Left lung (tissue), 10 donors: Measurements from ENCODE around the gene NOL4L. TPM values are rescaled to one million over a fixed set of nuclear protein-coding genes. Genes with fewer than 3 reads are reported as not detected.

ENCODE experiments used
- ATAC-seq: fragments of 200-7000 bp; cut with Tn5 transposase; one replicate; pipeline ENCODE4 v1.9.1; 2020; ENCODE audit warnings: moderate library complexity
- DNase-seq, 4 donors: peaks; one replicate each; pipeline ENCODE4 v3.0.0-alpha.2; 2013 to 2020
- H3K27ac ChIP-seq, 2 donors: fragments of 200-600 bp; sonication (generic) in 1 of 2; one replicate each; pipeline versions ENCODE4 v1.5.0 to v1.8.0; 2020 to 2021
- H3K27me3 ChIP-seq, 2 donors: fragments of 200-600 bp; sonication (generic) in 1 of 2; one replicate each; pipeline versions ENCODE4 v1.5.0 to v1.8.0; 2020 to 2021
- H3K36me3 ChIP-seq, 2 donors: fragments of 200-600 bp; sonication (generic) in 1 of 2; one replicate each; pipeline versions ENCODE4 v1.5.0 to v1.8.0; 2020 to 2021
- H3K4me1 ChIP-seq, 2 donors: fragments of 200-600 bp; one replicate each; pipeline ENCODE4 v1.8.0; 2021
- H3K4me3 ChIP-seq, 2 donors: fragments of 200-600 bp; sonication (generic) in 1 of 2; one replicate each; pipeline versions ENCODE4 v1.5.0 to v1.8.0; 2020 to 2021; ENCODE audit warnings: mild to moderate bottlenecking in 1 of 2
- H3K9me3 ChIP-seq, 2 donors: fragments of 200-600 bp; sonication (generic) in 1 of 2; one replicate each; pipeline versions ENCODE4 v1.5.0 to v1.8.0; 2020 to 2021
- intact Hi-C, 2 donors: fragments of 100-400 bp; cut with DNase I; formaldehyde crosslinking; loops; one replicate each; pipeline versions ENCODE4 v1.11.2 to v1.14.2; 2022
- polyA plus RNA-seq, 6 donors: library from polyadenylated mRNA; unstranded; fragments of 120-200 nt; gene quantifications; one replicate each; pipeline ENCODE4 v1.2.1, GENCODE V29; 2013; ENCODE audit not compliant: insufficient read length in 6 of 6
- total RNA-seq, 2 donors: library from RNA; stranded (reverse); fragmentation: NEBNext Ultra II Directional; extraction: Animal tissue kit (Norgen Biotek cat#: 25700); gene quantifications; one replicate each; pipeline ENCODE4 v1.2.1, GENCODE V29; 2021
- TF ChIP-seq, protein P1 (sequence below), 2 donors: fragments of 200-600 bp; sonication (generic) in 1 of 2; IDR thresholded peaks; one replicate each; pipeline versions ENCODE4 v1.5.0 to v1.8.0; 2021; ENCODE audit warnings: antibody characterized with exemption in 2 of 2
- donor health status: DM: no; HTN: yes; CAD: no.
- donor health status: DM: no; HTN: no; CAD: no.

Gene NOL4L
- total and polyA plus RNA-seq, 8 donors = 16.7 to 49.0 (median 40.7) TPM

DNA sequence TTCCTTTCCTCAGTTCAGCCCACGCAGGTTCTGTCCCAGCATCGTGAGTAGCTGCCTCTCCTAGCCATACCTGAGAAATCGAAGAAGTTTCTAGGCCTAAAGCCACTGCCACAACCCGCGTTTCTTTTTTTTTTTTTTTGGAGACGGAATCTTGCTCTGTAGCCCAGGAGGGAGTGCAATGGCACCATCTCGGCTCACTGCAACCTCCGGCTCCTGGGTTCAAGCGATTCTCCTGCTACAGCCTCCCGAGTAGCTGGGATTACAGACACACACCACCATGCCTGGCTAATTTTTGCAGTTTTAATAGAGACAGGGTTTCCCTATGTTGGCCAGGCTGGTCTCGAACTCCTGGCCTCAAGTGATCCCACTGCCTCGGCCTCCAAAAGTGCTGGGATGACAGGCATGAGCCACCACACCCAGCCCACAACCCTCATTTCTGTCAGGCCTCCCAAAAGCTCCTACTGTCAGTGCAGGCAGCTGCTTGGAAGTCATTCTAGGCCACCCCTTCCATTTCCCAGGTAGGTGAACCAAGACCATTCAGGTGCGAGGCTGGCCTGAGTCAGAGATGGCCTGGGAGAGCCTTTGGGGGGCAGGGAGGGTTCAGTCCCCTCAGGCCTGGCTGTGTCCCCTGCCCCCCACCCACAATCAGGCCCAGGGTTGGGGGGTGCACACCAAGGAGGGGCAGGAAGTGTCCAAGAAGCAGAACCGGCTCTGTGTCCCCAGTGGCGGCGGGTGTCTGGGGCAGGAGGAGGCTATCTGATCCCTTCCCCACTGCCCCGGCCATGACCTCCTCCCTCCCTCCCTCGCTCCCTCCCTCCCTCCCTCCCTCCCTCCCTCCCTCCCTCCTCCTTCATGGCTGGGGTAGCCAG, 47.2 kb downstream of the NOL4L start:
- H3K27me3 ChIP-seq = peaks cover 0 to 19% of the 10 kb centered on the region in 2 donors
- no peak for ATAC-seq
- peaks cover 15 to 50% of the 10 kb centered on the region in 2 donors for H3K4me1 ChIP-seq
- H3K9me3 ChIP-seq = no peaks in the 10 kb centered on the region
- no peak overlapping the region for H3K4me3 ChIP-seq
- DNase-seq = peak in 2 of 4 donors; percentile 30 to 69
- no peaks in the 10 kb centered on the region for H3K36me3 ChIP-seq
- TF ChIP-seq, protein P1, sequence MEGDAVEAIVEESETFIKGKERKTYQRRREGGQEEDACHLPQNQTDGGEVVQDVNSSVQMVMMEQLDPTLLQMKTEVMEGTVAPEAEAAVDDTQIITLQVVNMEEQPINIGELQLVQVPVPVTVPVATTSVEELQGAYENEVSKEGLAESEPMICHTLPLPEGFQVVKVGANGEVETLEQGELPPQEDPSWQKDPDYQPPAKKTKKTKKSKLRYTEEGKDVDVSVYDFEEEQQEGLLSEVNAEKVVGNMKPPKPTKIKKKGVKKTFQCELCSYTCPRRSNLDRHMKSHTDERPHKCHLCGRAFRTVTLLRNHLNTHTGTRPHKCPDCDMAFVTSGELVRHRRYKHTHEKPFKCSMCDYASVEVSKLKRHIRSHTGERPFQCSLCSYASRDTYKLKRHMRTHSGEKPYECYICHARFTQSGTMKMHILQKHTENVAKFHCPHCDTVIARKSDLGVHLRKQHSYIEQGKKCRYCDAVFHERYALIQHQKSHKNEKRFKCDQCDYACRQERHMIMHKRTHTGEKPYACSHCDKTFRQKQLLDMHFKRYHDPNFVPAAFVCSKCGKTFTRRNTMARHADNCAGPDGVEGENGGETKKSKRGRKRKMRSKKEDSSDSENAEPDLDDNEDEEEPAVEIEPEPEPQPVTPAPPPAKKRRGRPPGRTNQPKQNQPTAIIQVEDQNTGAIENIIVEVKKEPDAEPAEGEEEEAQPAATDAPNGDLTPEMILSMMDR (IDR thresholded peaks at IDR 0.05) = no peak
- H3K27ac ChIP-seq = peak overlapping the region; percentile 33 to 41
- intact Hi-C loops = no loop called here

- DNase-seq (peak in 3 of 4 donors; percentile 52 to 84 (median 62)), ATAC-seq (peak; percentile 74)
- no peaks in the 10 kb centered on the region for H3K9me3 ChIP-seq
- intact Hi-C loops = no loop called here
- no peak overlapping the region for H3K27ac ChIP-seq
- H3K4me1 ChIP-seq = peaks cover 15 to 50% of the 10 kb centered on the region in 2 donors
- no peaks in the 10 kb centered on the region for H3K36me3 ChIP-seq
- H3K27me3 ChIP-seq = peaks cover 0 to 19% of the 10 kb centered on the region in 2 donors
- TF ChIP-seq, protein P1 (IDR thresholded peaks at IDR 0.05) = no peak
- H3K4me3 ChIP-seq = peak overlapping the region; percentile 33 to 47
Measured at GRCh38 chr20:32536851-32537656, 48.1 kb downstream of the NOL4L start.

DNA sequence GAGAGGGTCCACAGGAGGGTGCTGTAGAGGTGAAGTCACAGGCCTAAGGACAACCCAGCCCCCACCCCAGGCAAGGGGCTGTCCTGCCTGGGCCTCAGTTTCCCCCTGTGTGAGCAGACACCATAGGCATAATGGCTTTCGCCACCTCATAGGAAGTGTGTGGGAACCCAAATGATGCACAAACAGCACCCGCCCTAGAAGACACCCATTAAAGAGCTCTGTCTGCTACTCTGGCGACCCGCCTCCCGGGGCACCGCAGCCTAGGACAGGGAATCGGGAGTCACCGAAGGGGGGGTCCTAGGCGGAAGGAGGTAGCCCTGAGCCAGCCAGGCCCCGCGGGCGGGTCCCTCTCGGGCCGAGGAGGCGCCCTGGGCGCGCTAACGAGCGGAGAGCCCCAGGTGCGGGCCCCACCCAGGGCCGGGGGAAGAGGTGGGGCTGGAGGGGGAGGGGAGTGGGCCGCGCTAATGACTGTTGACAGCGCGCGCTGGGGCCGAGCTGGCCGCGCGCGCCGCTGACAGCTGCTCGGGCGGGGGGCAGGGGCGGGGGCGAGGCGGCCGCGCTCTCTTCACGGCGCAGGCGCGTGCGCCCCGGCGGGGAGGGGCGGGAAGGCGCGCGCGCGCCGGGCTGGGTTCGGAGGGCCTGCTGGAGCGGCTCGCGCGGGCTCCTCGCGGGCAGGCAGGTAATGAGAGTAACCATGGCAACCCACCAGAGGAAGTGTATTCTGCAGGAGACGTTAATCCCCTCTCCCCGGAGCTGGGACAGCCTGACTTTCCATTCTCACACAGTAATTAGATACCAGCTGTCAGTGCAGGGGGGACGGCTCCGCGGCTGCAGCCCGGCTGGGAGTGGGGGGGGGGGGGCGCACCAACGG, 48.9 kb downstream of the NOL4L start:
- peak overlapping the region; percentile 33 to 47 for H3K4me3 ChIP-seq
- intact Hi-C loops = no loop called here
- peaks cover 0 to 19% of the 10 kb centered on the region in 2 donors for H3K27me3 ChIP-seq
- TF ChIP-seq, protein P1 (IDR thresholded peaks at IDR 0.05) = no peak
- no peaks in the 10 kb centered on the region for H3K9me3 ChIP-seq
- H3K36me3 ChIP-seq = no peaks in the 10 kb centered on the region
- H3K27ac ChIP-seq = peak overlapping the region in 1 of 2 donors; percentile 24
- DNase-seq = peak in 3 of 4 donors; percentile 62 to 84 (median 70)
- H3K4me1 ChIP-seq = peaks cover 15 to 50% of the 10 kb centered on the region in 2 donors
- peak; percentile 80 for ATAC-seq

GRCh38 chr20:32535316-32535952, 49.7 kb downstream of the NOL4L start:
- Histone ChIP-seq H3K4me1 (peaks cover 15 to 50% of the 10 kb centered on the region in 2 donors), H3K27me3 (peaks cover 0 to 19% of the 10 kb centered on the region in 2 donors), H3K27ac (peak overlapping the region in 1 of 2 donors; percentile 24), H3K36me3 (no peaks in the 10 kb centered on the region), H3K9me3 (no peaks in the 10 kb centered on the region), H3K4me3 (peak overlapping the region in 1 of 2 donors; percentile 47)
- TF ChIP-seq, protein P1 (IDR thresholded peaks at IDR 0.05) = no peak
- intact Hi-C loops = no loop called here
- no peak for ATAC-seq
- peak in 1 of 4 donors; percentile 67 for DNase-seq
